PFSK-1 (cell line): Measurements from ENCODE around the gene ZEB1.

Experiments
- FOXP2 ChIP-seq: optimal IDR thresholded peaks from 2 replicates; pipeline ENCODE3; 2011; ENCODE audit warnings: borderline replicate concordance, control low read depth, inconsistent platforms; ENCODE audit not compliant: insufficient read depth; ENCODE audit errors: extremely low read length, extremely low read depth
- POLR2AphosphoS5 ChIP-seq: IDR thresholded peaks from 2 replicates; pipeline ENCODE4 v1.6.1; 2012; ENCODE audit warnings: low read depth, mild to moderate bottlenecking, control low read depth, low read length, moderate library complexity
- REST ChIP-seq, 2 experiments: IDR thresholded peaks; 2 replicates each; pipeline versions ENCODE4 v1.6.1 to v1.8.0; 2011 to 2012; ENCODE audit warnings: low read depth in 2 of 2, low read length in 2 of 2, control low read depth in 1 of 2, inconsistent platforms in 1 of 2, mild to moderate bottlenecking in 1 of 2, moderate library complexity in 1 of 2; ENCODE audit not compliant: insufficient read depth in 1 of 2
- SIN3A ChIP-seq: IDR thresholded peaks from 2 replicates; pipeline ENCODE4 v1.6.1; 2012; ENCODE audit warnings: mild to moderate bottlenecking, low read length, moderate library complexity, borderline replicate concordance; ENCODE audit not compliant: insufficient read depth
- TAF1 ChIP-seq: IDR thresholded peaks from 2 replicates; pipeline ENCODE4 v1.6.1; 2012; ENCODE audit warnings: low read length, control low read depth, borderline replicate concordance; ENCODE audit not compliant: insufficient read depth

ZEB1 gene

GRCh38 chr10:31421322-31421721 is 102.3 kb downstream of the ZEB1 start:
- no peak for TF ChIP-seq REST (IDR thresholded peaks at IDR 0.05; ENCODE audit: insufficient read depth in 1 of 2, low read depth in 2 of 2, low read length in 2 of 2)
- TF ChIP-seq TAF1, result no peak
- no peak for TF ChIP-seq POLR2AphosphoS5
- no peak for TF ChIP-seq FOXP2
- TF ChIP-seq SIN3A, result no peak

- TF ChIP-seq POLR2AphosphoS5, result no peak
- no peak for TF ChIP-seq REST (IDR thresholded peaks at IDR 0.05; ENCODE audit: insufficient read depth in 1 of 2, low read depth in 2 of 2, low read length in 2 of 2)
- no peak for TF ChIP-seq FOXP2
- TF ChIP-seq TAF1, result no peak
- TF ChIP-seq SIN3A, result no peak
Observed at GRCh38 chr10:31422634-31423033, 103.6 kb downstream of the ZEB1 start.

- TF ChIP-seq TAF1 (no peak), SIN3A (no peak), REST (IDR thresholded peaks at IDR 0.05; ENCODE audit: insufficient read depth in 1 of 2, low read depth in 2 of 2, low read length in 2 of 2) (no peak), POLR2AphosphoS5 (no peak), FOXP2 (no peak)
Observed at GRCh38 chr10:31424473-31424872, 105.5 kb downstream of the ZEB1 start.

GRCh38 chr10:31426401-31426800 is 107.4 kb downstream of the ZEB1 start:
- TF ChIP-seq POLR2AphosphoS5, result no peak
- TF ChIP-seq FOXP2, result no peak
- no peak for TF ChIP-seq REST (IDR thresholded peaks at IDR 0.05; ENCODE audit: insufficient read depth in 1 of 2, low read depth in 2 of 2, low read length in 2 of 2)
- TF ChIP-seq SIN3A, result no peak
- TF ChIP-seq TAF1, result no peak

GRCh38 chr10:31431021-31431420 is 112.0 kb downstream of the ZEB1 start:
- TF ChIP-seq FOXP2, result no peak
- no peak for TF ChIP-seq TAF1
- no peak for TF ChIP-seq SIN3A
- no peak for TF ChIP-seq POLR2AphosphoS5
- no peak for TF ChIP-seq REST (IDR thresholded peaks at IDR 0.05; ENCODE audit: insufficient read depth in 1 of 2, low read depth in 2 of 2, low read length in 2 of 2)
